Activated T-cell treated with anti-CD3 and anti-CD28 coated beads for 1 hour (primary cell): Measurements from ENCODE around the gene ZYX.
A peak's percentile ranks its signal among the peaks of the same experiment; 100 is the strongest.

ENCODE experiments used
- DNase-seq: peaks from one replicate; pipeline ENCODE4 v3.0.0-alpha.2; 2020; ENCODE audit warnings: low read depth

The ZYX gene

GRCh38 chr7:143362131-143363015 lies 18.8 kb upstream of the ZYX start, which contains the start of gene FAM131B:
TSS of gene FAM131B (minus strand) at chr7:143362713. CDS start at chr7:143362603, 110 bp downstream.
- no peak for DNase-seq

GRCh38 chr7:143363016-143363937 lies 17.9 kb upstream of the ZYX start:
- DNase-seq: no peak

- DNase-seq: no peak
Observed at GRCh38 chr7:143367972-143368371, 13.2 kb upstream of the ZYX start.

GRCh38 chr7:143368387-143368786 lies 12.8 kb upstream of the ZYX start:
- no peak for DNase-seq

- no peak for DNase-seq
Observed at GRCh38 chr7:143369678-143370651, 11.2 kb upstream of the ZYX start.

GRCh38 chr7:143372070-143372469 lies 9.1 kb upstream of the ZYX start:
- DNase-seq: peak; percentile 50

GRCh38 chr7:143373255-143373794 lies 7.8 kb upstream of the ZYX start:
- DNase-seq: no peak

GRCh38 chr7:143374561-143374960 lies 6.6 kb upstream of the ZYX start:
- DNase-seq: no peak

- no peak for DNase-seq
Observed at GRCh38 chr7:143375298-143376034, 5.7 kb upstream of the ZYX start.

- DNase-seq: no peak
Observed at GRCh38 chr7:143376396-143376795, 4.7 kb upstream of the ZYX start.

- DNase-seq: no peak
Observed at GRCh38 chr7:143379611-143380259, 1.4 kb upstream of the ZYX start.

GRCh38 chr7:143380260-143380645 lies 892 bp upstream of the ZYX start:
- peak; percentile 85 for DNase-seq

GRCh38 chr7:143381427-143382125 lies 431 bp downstream of the ZYX start:
- no peak for DNase-seq

GRCh38 chr7:143382126-143382790 lies 1.1 kb downstream of the ZYX start:
- no peak for DNase-seq

GRCh38 chr7:143382791-143383641 lies 1.9 kb downstream of the ZYX start:
- DNase-seq: no peak

GRCh38 chr7:143383642-143383957 lies 2.5 kb downstream of the ZYX start:
- no peak for DNase-seq

- DNase-seq: no peak
Observed at GRCh38 chr7:143384148-143384547, 3.0 kb downstream of the ZYX start.
